GM12865 (cell line): ENCODE data around the gene PRRT4.

ENCODE experiments used
- DNase-seq: peaks from one replicate; pipeline ENCODE4 v3.0.0; 2010; ENCODE audit warnings: low read depth
- H3K4me3 ChIP-seq: 2 replicates; pipeline ENCODE4 v1.5.1; 2011; ENCODE audit warnings: mild to moderate bottlenecking, low read depth, low read length, control low read depth
- CTCF ChIP-seq: IDR thresholded peaks from 2 replicates; pipeline ENCODE4 v1.5.1; 2011; ENCODE audit warnings: low read length, control low read depth, low read depth, inconsistent platforms; ENCODE audit not compliant: insufficient read depth; ENCODE audit errors: missing control alignments

The PRRT4 gene

GRCh38 chr7:128407233-128407589 is 45.7 kb upstream of the PRRT4 start:
- no peak for DNase-seq
- TF ChIP-seq CTCF: no peak
- H3K4me3 ChIP-seq: no peak overlapping the region

GRCh38 chr7:128406314-128407232 is 45.1 kb upstream of the PRRT4 start:
- H3K4me3 ChIP-seq: no peak overlapping the region
- no peak for TF ChIP-seq CTCF
- no peak for DNase-seq

- H3K4me3 ChIP-seq: peak overlapping the region; percentile 91
- DNase-seq: peak; percentile 60
- TF ChIP-seq CTCF: no peak
These were observed 44.2 kb upstream of the PRRT4 start for GRCh38 chr7:128405471-128406313.

- H3K4me3 ChIP-seq: peak overlapping the region; percentile 91
- DNase-seq: no peak
- TF ChIP-seq CTCF: no peak
These were observed 43.5 kb upstream of the PRRT4 start for GRCh38 chr7:128404886-128405470.

- TF ChIP-seq CTCF: no peak
- peak overlapping the region; percentile 91; the same call in 1 of the 2 replicates for H3K4me3 ChIP-seq
- DNase-seq: no peak
These were observed 42.7 kb upstream of the PRRT4 start for GRCh38 chr7:128404143-128404681.

- H3K4me3 ChIP-seq: no peak overlapping the region
- TF ChIP-seq CTCF: no peak
- no peak for DNase-seq
These were observed 42.2 kb upstream of the PRRT4 start for GRCh38 chr7:128403676-128404075.
